Measurements from ENCODE around the gene OLAH.

DNA sequence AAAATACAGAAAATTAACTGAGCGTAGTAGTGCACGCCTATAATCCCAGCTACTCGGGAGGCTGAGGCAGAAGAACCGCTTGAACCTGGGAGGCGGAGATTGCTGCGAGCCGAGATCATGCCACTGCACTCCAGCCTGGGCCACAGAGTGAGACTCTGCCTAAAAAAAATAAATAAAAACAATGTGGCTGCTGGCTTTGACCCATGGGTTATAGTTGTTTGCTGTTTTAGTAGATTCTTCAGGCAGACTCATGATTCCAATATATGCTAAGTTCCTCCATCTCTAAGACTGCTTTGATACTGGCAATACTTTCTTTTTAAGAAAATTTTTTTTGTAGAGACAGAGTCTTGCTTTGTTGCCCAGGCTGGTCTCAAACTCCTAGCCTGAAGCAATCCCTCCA is 8.4 kb downstream of the OLAH start:
- TF ChIP-seq, protein P1, sequence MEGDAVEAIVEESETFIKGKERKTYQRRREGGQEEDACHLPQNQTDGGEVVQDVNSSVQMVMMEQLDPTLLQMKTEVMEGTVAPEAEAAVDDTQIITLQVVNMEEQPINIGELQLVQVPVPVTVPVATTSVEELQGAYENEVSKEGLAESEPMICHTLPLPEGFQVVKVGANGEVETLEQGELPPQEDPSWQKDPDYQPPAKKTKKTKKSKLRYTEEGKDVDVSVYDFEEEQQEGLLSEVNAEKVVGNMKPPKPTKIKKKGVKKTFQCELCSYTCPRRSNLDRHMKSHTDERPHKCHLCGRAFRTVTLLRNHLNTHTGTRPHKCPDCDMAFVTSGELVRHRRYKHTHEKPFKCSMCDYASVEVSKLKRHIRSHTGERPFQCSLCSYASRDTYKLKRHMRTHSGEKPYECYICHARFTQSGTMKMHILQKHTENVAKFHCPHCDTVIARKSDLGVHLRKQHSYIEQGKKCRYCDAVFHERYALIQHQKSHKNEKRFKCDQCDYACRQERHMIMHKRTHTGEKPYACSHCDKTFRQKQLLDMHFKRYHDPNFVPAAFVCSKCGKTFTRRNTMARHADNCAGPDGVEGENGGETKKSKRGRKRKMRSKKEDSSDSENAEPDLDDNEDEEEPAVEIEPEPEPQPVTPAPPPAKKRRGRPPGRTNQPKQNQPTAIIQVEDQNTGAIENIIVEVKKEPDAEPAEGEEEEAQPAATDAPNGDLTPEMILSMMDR (IDR thresholded peaks at IDR 0.05): no peak
- no peak for TF ChIP-seq POLR2A (IDR thresholded peaks at IDR 0.05)
